HG02970 (cell line): ENCODE data around the gene OIT3.

Experiments
- ATAC-seq: cut with Tn5 transposase; IDR thresholded peaks from one replicate; pipeline ENCODE4 v1.9.1; 2021; ENCODE audit warnings: mild to moderate bottlenecking, moderate library complexity, moderate number of reproducible peaks; ENCODE audit not compliant: unreplicated experiment, low FRiP score

Gene OIT3

DNA sequence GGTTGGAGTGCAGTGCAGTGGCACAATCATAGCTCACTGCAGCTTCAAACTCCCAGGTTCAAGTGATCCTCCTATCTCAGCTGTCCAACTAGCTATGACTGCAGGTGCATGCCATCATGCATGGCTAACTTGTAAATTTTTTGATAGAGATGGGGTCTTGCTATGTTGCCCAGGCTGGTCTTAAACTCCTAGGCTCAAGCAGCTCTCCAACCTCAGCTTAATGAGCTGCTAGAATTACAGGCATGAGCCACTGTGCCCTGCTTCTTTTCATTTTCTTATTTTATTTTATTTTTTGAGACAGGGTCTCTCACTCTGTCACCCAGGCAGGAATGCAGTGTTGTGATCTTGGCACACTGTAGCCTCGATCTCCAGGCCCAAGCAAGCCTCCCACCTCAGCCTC is 53.4 kb downstream of the OIT3 start:
- no peak for ATAC-seq

GRCh38 chr10:72948762-72949161 is 55.2 kb downstream of the OIT3 start:
- no peak for ATAC-seq

DNA sequence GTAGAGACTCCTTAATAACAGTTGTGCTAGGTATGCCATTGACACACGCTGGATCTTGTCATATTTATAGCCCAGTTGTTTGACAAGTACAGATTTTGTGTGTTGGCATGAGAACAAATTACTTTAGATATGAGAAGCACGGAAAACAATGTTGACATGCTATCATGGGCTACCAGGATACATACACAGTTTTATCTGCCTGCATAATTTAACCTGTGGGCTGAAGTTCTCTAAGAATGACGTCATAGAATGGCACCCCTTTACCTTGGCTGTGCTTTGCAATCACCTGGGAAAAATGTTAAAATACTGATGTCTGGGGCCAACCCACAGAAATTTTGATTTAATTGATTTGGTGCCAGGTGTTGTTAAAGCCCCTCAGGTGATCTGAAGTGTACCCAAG is 58.2 kb downstream of the OIT3 start:
- ATAC-seq = no peak

GRCh38 chr10:72952189-72952588 is 58.6 kb downstream of the OIT3 start:
- ATAC-seq = no peak

- no peak for ATAC-seq
Observed at GRCh38 chr10:72952642-72953158, 59.2 kb downstream of the OIT3 start.

GRCh38 chr10:72953687-72954086 is 60.1 kb downstream of the OIT3 start:
- no peak for ATAC-seq

DNA sequence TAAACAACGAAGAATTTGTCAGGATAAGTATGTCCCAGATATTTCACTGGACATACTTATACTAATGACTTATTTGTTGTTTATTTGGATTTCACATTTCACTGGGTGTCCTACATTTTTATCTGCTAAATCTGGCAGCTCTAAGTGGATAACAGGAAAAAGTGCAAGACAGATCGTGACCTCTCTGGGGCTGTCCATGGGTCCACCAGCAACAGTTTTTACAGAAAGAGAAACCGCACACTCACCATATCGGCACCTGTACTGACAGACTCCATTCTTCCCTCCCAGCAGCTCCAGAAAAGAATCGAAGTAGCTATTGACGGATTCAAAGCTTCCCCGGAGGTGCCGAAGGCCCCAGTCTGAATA is 60.7 kb downstream of the OIT3 start:
- no peak for ATAC-seq

DNA sequence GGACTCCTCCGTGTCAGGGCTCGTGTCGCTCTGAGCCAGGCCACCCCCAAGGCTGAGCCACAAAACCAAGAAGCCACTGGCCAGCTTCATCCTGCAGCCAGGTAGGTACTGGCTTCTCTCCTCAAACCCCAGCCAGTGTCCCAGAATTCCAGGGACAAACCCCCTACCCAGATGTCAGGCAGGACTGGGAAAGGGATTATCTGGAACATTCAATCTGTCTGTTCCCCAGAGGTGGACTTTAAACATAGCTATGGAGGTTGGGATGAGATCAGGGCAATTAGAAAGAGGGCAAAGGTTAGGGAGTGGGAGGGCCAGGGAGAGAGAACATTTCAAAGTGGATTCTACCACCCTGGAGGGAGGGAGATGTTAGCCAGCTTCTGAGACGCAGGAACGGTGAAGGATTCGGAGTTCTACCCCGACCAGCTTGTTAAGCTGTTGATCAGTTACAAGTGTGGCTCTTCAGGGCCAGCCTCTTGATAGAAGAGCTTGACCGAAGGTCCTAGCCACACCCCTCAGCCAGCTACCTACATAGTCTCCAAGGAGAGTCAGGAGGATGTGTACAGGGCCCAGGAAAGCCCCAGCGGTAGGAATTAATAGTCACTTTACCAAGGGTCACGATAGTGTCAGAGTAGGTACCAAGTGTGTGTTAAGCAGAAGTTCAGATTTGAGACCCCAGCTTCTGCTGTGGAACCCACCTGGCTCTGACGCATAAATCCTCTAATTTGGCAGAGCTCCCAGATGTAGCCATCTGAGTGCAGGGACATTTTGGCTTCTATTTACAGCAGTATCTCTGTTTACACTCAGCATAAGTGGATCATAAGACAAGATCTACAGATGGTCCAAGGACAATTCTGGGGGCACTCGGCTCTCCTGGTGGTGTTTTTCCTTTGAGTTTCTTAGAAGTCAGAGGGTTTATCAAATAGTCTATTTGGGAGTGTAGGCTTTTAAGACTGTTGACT is 61.3 kb downstream of the OIT3 start, which contains the start of gene PLA2G12B:
Gene PLA2G12B (minus strand): TSS at position 211 of the 959 bp plus-strand sequence. CDS start 121 bp downstream, at position 90.
- no peak for ATAC-seq

DNA sequence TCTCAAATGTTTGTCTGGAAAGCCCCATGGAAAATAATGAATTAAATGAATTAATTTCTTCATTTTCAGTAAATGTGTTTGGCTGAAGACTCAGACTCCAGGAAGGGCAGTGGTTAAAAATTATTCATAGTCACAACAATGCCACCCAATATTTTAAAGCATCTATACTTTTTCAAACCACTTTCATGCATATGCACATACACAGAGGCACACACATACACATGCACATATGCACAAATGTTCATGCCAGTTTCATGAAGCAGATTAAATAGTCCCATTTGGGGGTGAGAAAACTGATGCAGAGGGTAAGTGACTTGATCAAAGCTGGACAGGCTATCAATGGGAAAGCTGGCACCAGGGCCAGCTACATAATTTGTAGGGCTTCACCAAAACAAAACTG is 62.5 kb downstream of the OIT3 start:
- no peak for ATAC-seq

GRCh38 chr10:72976886-72977285 is 83.3 kb downstream of the OIT3 start:
- ATAC-seq = no peak

DNA sequence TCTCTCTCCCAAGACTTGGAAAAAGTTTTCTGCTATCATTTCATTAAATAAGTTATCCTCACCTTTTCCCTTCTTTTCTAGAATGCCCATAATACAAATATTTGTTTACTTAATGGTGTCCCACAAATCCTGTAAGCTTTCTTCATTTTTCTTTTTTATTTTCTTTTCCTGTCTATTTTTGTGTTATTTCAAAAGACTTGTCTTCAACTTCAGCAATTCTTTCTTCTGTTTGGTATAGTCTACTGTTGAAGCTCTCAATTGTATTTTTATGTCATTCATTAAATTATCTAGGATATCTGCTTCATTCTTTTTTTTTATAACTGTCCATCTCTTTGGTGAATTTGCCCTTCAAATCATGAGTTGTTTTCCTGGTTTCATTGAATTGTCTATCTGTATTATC is 86.2 kb downstream of the OIT3 start:
- no peak for ATAC-seq

DNA sequence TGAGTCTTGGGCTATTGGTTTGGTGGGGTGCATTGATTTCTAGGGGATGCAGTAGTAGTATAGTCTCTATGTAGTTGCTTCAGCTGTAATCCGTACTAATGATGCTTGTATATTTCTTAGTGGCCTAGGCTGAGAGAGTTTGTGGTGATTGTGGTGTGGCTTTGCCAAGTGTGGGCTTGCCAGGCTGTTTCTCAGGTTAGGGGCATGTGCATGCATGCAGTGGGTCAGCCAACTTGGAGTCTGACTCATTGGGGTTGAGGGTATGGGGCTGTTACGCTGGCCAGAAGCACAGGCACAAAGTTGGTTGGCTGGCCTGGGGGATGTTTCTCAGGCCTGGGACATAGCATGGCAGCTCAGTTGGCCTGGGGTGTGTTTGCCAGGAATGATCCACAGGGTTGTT is 86.8 kb downstream of the OIT3 start:
- ATAC-seq = no peak

GRCh38 chr10:72981028-72981881 is 87.7 kb downstream of the OIT3 start:
- no peak for ATAC-seq

DNA sequence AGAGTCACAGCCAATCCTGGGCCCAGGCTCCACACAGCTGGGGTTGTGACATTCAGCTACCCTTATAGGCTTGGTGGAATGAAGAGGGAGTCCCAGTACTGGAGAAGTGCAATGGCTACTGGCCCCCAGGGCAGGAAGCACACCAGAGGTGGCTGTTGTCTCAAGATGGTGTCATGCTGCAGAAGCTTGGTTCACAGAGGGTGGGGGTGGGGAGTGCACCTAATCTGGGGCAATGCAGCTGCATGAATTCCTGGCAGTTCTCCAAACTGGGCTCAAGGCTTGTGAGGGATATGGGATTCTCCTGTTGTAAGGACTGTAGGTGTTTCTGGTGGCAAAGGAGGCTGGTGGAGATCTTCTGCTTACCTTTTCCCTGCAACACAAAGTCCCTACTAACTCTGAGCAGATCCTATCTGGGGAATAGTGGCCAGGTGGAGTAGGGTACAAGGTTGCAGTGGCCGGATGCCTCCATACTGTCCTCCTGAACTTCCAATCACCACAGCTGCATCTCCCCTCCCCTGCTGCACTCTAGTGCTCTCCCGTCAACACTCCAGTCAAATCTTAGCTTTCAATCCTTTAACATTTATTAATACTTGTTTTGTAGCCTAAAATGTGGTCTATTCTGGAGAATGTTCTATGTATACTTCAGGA is 88.5 kb downstream of the OIT3 start:
- no peak for ATAC-seq
